ENCODE measurements around the gene NKX1-2.

The NKX1-2 gene

DNA sequence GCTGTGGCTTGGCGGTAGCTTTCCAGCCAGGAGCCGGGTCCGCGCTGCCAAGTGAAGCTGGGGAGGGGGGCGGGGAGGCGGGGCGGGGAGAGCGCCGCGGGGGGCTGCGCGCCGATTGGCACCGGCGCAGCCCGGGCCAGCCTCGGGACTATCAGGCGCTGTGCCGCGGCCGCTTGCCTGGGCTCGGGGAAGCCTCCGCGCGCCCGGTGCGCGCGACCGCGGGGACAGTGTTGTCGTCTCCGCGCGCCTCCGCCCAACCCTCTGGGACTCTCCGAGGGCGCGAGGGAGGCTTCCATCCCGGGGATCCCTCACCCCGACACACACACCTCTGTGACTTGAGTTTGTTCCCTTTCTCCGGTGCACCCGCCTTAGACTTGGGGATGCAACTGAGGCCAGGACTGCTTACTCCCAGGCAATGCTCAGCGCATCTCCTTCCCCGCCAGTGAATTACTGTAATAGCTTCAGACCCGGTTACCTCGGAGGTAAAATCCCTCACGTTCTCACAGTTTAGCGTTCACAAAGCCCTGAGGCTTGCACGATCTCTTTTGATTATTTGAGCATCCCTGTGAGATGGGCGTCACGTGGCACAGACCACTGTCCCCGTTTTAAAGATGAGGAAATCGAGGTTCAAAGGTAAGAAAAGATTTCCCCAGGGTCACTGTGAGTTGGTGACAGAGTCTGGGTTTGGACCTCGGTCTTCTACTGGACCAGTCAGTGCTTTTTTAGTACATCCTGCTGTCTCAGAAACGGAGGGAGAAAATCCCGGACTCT, at the start of gene NKX1-2:
Gene NKX1-2 (minus strand): TSS at position 24 of the 771 bp plus-strand sequence. CDS start 92 bp downstream, outside the sequence.
- DNase-seq (ENCODE audit: low read depth): no peak
- TF ChIP-seq, protein P1, sequence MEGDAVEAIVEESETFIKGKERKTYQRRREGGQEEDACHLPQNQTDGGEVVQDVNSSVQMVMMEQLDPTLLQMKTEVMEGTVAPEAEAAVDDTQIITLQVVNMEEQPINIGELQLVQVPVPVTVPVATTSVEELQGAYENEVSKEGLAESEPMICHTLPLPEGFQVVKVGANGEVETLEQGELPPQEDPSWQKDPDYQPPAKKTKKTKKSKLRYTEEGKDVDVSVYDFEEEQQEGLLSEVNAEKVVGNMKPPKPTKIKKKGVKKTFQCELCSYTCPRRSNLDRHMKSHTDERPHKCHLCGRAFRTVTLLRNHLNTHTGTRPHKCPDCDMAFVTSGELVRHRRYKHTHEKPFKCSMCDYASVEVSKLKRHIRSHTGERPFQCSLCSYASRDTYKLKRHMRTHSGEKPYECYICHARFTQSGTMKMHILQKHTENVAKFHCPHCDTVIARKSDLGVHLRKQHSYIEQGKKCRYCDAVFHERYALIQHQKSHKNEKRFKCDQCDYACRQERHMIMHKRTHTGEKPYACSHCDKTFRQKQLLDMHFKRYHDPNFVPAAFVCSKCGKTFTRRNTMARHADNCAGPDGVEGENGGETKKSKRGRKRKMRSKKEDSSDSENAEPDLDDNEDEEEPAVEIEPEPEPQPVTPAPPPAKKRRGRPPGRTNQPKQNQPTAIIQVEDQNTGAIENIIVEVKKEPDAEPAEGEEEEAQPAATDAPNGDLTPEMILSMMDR (IDR thresholded peaks at IDR 0.05; ENCODE audit: control insufficient read depth, extremely low read depth, insufficient read depth): no peak
- peak within 1 kb of the TSS; percentile 18; the same call in 1 of the 2 replicates for H3K4me3 ChIP-seq (ENCODE audit: low read depth, low read length)

DNA sequence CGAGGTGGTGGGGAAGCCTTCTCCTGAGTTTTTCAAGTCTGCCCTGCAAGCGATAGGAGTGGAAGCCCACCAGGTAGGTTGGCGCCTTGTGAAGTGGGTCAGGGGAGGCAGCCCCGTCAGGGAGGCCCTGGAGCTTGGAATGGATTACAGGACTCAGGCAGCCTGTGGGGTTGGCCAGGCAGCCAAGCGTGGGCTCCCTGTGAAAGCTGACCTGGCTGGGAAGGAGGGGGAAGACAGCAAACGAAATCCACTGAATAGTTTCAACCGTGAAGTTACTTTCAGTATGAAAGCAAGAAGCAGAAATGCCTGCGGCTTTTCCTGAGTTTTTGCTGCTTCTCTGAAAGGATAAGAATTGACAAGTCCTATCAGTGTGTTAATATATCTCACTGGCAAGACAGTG, 48.2 kb upstream of the NKX1-2 start:
- TF ChIP-seq, protein P1 (IDR thresholded peaks at IDR 0.05; ENCODE audit: control insufficient read depth, extremely low read depth, insufficient read depth): no peak
- DNase-seq (ENCODE audit: low read depth): no peak
- no peak overlapping the region for H3K4me3 ChIP-seq (ENCODE audit: low read depth, low read length)

DNA sequence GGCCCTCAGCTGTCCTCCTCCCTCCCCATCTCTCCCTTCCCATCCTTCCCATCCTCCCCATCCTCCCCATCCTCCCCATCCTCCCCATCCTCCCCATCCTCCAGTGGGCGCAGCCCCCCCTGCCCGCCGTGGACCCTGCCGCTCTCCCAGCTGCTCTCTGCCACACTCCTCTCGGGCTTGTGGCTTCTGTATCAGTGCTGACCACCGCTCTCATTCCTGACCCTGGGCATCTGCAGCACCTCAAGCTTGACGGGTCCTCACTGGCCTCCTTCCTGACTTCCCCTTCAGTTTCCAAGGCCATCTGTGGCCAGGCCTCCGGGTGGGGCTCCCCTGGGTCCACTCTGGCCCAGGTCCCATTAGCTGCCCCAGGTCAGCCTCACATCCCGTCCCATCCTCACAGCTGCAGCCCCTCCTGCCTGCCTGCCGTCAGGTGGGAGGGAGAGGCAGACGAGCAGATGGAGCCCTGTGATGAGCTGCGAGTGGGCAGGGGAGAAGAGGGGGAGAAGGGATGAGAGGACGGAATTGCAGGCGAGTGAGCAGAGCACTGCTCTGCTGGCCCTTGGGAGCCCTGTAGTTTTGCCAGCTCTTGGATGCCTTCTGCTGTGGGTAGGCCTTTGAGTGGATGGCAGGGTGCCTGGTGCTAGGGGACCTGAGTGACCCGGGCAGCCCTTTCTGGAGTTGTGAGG, 47.5 kb upstream of the NKX1-2 start:
- TF ChIP-seq, protein P1 (IDR thresholded peaks at IDR 0.05; ENCODE audit: control insufficient read depth, extremely low read depth, insufficient read depth): no peak
- DNase-seq (ENCODE audit: low read depth): no peak
- H3K4me3 ChIP-seq (ENCODE audit: low read depth, low read length): no peak overlapping the region

DNA sequence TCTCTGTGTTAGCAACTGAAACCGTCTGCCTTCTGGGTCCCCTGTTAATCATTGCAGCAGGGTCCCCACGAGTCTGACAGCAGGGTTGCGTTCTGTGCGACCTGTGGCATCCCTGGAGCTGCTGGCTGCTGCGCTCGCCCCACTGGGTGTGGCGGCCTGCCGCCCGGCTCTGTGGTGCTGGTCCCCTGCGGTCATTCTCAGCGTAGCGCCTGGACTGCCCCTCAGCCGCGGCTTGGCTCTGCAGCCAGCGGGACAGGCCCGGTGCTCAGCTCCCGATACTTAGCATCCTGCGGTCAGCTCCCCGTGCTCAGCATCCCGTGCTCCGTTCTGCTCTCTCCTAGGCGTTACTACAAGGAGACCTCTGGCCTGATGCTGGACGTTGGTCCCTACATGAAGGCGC, 46.8 kb upstream of the NKX1-2 start:
- TF ChIP-seq, protein P1 (IDR thresholded peaks at IDR 0.05; ENCODE audit: control insufficient read depth, extremely low read depth, insufficient read depth): no peak
- DNase-seq (ENCODE audit: low read depth): no peak
- H3K4me3 ChIP-seq (ENCODE audit: low read depth, low read length): no peak overlapping the region

DNA sequence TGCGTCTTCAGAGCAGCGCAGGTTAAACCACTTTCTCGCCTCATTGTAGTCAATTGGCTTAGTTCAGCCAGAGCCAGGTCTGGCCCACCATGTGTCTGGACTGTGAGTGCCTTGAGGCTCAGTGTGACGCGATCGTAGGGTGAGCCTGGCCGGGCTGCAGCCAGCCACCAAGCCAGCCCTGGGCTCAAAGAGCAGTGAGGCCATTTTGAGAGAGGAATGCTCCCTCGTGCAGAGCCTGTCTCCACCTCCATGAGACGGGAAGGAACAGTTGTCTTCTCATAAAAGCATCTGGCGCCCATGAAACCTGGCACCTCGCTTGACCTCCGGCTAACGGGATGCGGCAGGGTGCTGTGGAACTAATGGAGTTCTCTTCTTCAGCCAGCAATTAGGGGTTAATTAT, 46.3 kb upstream of the NKX1-2 start:
- DNase-seq (ENCODE audit: low read depth): no peak
- TF ChIP-seq, protein P1 (IDR thresholded peaks at IDR 0.05; ENCODE audit: control insufficient read depth, extremely low read depth, insufficient read depth): no peak
- H3K4me3 ChIP-seq (ENCODE audit: low read depth, low read length): no peak overlapping the region

DNA sequence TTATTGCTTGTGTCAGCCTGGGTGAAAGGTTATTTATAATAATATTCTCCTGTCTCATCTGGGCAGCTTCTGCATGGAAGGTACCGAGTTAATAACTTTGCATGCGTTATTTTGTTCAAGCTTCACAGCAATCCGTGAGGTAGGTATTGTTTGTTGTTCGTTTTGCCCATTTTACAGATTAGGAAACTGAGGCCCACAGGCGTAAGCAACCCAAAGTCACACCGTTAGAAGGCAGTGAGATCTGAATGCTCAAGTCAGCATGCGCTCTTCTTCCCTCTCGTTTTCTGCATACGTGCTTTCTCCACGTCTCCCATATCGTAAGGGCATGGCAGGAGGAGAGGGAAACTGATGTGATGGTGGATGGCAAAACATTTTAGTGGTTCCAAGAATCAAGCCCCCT, 45.9 kb upstream of the NKX1-2 start:
- no peak overlapping the region for H3K4me3 ChIP-seq (ENCODE audit: low read depth, low read length)
- no peak for DNase-seq (ENCODE audit: low read depth)

More for the DNA sequence above, 45.9 kb upstream of the NKX1-2 start:
- TF ChIP-seq, protein P1 (IDR thresholded peaks at IDR 0.05; ENCODE audit: control insufficient read depth, extremely low read depth, insufficient read depth): no peak
